IMR-90 (cell line): Measurements from ENCODE around the gene CHCHD4. TPM values are rescaled to one million over a fixed set of nuclear protein-coding genes. Genes with fewer than 3 reads are reported as not detected.
A peak's percentile ranks its signal among the peaks of the same experiment; 100 is the strongest.

ENCODE experiments used
- ATAC-seq: fragments of 200-7000 bp; cut with Tn5 transposase; 2 replicates; pipeline ENCODE4 v1.9.1; 2020; ENCODE audit warnings: low read depth, mild to moderate bottlenecking, moderate library complexity
- BruUV-seq: library from RNA; stranded (reverse); fragments of 400-500 nt; replicated peaks from 2 replicates; lab custom pipeline; 2021; lab: Mats Ljungman, UMichigan
- CTCF ChIA-PET: fragments of 300-600 bp; formaldehyde crosslinking; extraction: SDS; loops from one replicate; lab custom pipeline; 2021; ENCODE audit warnings: antibody characterized with exemption; lab: Yijun Ruan, JAX
- POLR2A ChIA-PET: fragments of 300-600 bp; sonication (Branson Sonifier 250); formaldehyde crosslinking; loops from one replicate; lab custom pipeline; 2022; ENCODE audit warnings: antibody characterized with exemption; ENCODE audit not compliant: unreplicated experiment; lab: Charles Lee
- DNase-seq: peaks from one replicate; pipeline ENCODE4 v3.0.0; 2013
- H2AFZ ChIP-seq: replicated peaks from 2 replicates; pipeline ENCODE3; 2013; ENCODE audit warnings: low read length, mild to moderate bottlenecking; ENCODE audit not compliant: poor library complexity
- H2AK5ac ChIP-seq: 2 replicates; pipeline ENCODE4 v1.6.1; 2013; ENCODE audit warnings: low read depth, low read length, inconsistent platforms
- H2AK9ac ChIP-seq: replicated peaks from 2 replicates; pipeline ENCODE3; 2013; ENCODE audit warnings: mild to moderate bottlenecking, low read depth, low read length, moderate library complexity; ENCODE audit not compliant: poor library complexity
- H2BK120ac ChIP-seq: 2 replicates; pipeline ENCODE4 v1.6.1; 2013; ENCODE audit warnings: low read depth, low read length, inconsistent platforms
- H2BK15ac ChIP-seq: 3 replicates; pipeline ENCODE4 v1.6.1; 2013; ENCODE audit warnings: low read depth, low read length, inconsistent platforms
- H2BK20ac ChIP-seq: 2 replicates; pipeline ENCODE4 v1.6.1; 2013; ENCODE audit warnings: low read depth, mild to moderate bottlenecking, inconsistent platforms, low read length, moderate library complexity
- H2BK5ac ChIP-seq: 2 replicates; pipeline ENCODE4 v1.6.1; 2013; ENCODE audit warnings: mild to moderate bottlenecking, low read depth, low read length, inconsistent platforms; ENCODE audit not compliant: poor library complexity, severe bottlenecking
- H3K14ac ChIP-seq: replicated peaks from 2 replicates; pipeline ENCODE4 v1.6.1; 2013; ENCODE audit warnings: low read depth, low read length, inconsistent platforms
- H3K18ac ChIP-seq: 2 replicates; pipeline ENCODE4 v1.6.1; 2013; ENCODE audit warnings: low read depth, low read length, control low read depth
- H3K23ac ChIP-seq: 2 replicates; pipeline ENCODE4 v1.6.1; 2013; ENCODE audit warnings: low read depth, low read length, inconsistent platforms
- H3K27ac ChIP-seq: 2 replicates; pipeline ENCODE4 v1.5.1; 2013; ENCODE audit warnings: mild to moderate bottlenecking, control low read depth, low read length; ENCODE audit not compliant: insufficient read depth
- H3K27me3 ChIP-seq: 2 replicates; pipeline ENCODE4 v1.6.1; 2013; ENCODE audit warnings: low read length; ENCODE audit not compliant: control insufficient read depth, insufficient read depth
- H3K36me3 ChIP-seq: 2 replicates; pipeline ENCODE4 v1.6.1; 2013; ENCODE audit warnings: low read length, mixed read lengths; ENCODE audit not compliant: control insufficient read depth, insufficient read depth
- H3K4ac ChIP-seq: 2 replicates; pipeline ENCODE4 v1.6.1; 2013; ENCODE audit warnings: low read depth, low read length, inconsistent platforms
- H3K4me1 ChIP-seq: 2 replicates; pipeline ENCODE4 v1.6.1; 2013; ENCODE audit warnings: low read length, mixed read lengths; ENCODE audit not compliant: control insufficient read depth, insufficient read depth
- H3K4me2 ChIP-seq: 2 replicates; pipeline ENCODE4 v1.6.1; 2013; ENCODE audit warnings: low read depth, mild to moderate bottlenecking, control low read depth, low read length, moderate library complexity
- H3K4me3 ChIP-seq: 2 replicates; pipeline ENCODE4 v1.5.1; 2013; ENCODE audit warnings: low read depth, mild to moderate bottlenecking, control low read depth, low read length, moderate library complexity; ENCODE audit not compliant: insufficient read depth
- H3K56ac ChIP-seq: 2 replicates; pipeline ENCODE4 v1.6.1; 2013; ENCODE audit warnings: low read length, inconsistent platforms; ENCODE audit not compliant: insufficient read depth; ENCODE audit errors: extremely low read depth
- H3K79me1 ChIP-seq, 2 experiments: 2 replicates each; pipeline ENCODE4 v1.6.1; 2013; ENCODE audit warnings: low read length in 2 of 2, inconsistent platforms in 1 of 2, low read depth in 1 of 2
- H3K9ac ChIP-seq: 2 replicates; pipeline ENCODE4 v1.6.1; 2013; ENCODE audit warnings: low read depth, low read length, control low read depth
- H3K9me1 ChIP-seq: 2 replicates; pipeline ENCODE4 v1.6.1; 2013; ENCODE audit warnings: low read length, inconsistent platforms; ENCODE audit not compliant: insufficient read depth
- H3K9me3 ChIP-seq: 2 replicates; pipeline ENCODE4 v1.6.1; 2013; ENCODE audit warnings: low read length; ENCODE audit not compliant: control insufficient read depth, insufficient read depth
- H4K20me1 ChIP-seq: 2 replicates; pipeline ENCODE4 v1.6.1; 2013; ENCODE audit warnings: low read length, inconsistent platforms; ENCODE audit not compliant: insufficient read depth
- H4K5ac ChIP-seq: 2 replicates; pipeline ENCODE4 v1.6.1; 2013; ENCODE audit warnings: mild to moderate bottlenecking, low read depth, low read length, control low read depth
- H4K8ac ChIP-seq, 2 experiments: 2 replicates each; pipeline ENCODE4 v1.6.1; 2013; ENCODE audit warnings: low read depth in 2 of 2, low read length in 2 of 2, control low read depth in 1 of 2, inconsistent platforms in 1 of 2
- H4K91ac ChIP-seq: 2 replicates; pipeline ENCODE4 v1.6.1; 2013; ENCODE audit warnings: low read depth, low read length, inconsistent platforms; ENCODE audit not compliant: insufficient read depth
- BHLHE40 ChIP-seq: fragments of 150-350 bp; IDR thresholded peaks from 2 replicates; pipeline ENCODE4 v1.6.1; 2016; ENCODE audit warnings: mild to moderate bottlenecking, low read depth, low read length
- CEBPB ChIP-seq: IDR thresholded peaks from 2 replicates; pipeline ENCODE4 v1.6.1; 2012; ENCODE audit warnings: low read depth, low read length, improper control_type of control experiment
- CHD1 ChIP-seq: IDR thresholded peaks from 2 replicates; pipeline ENCODE4 v1.6.1; 2012; ENCODE audit warnings: low read depth, low read length, improper control_type of control experiment
- FOS ChIP-seq: fragments of 150-350 bp; IDR thresholded peaks from 2 replicates; pipeline ENCODE4 v1.6.1; 2016; ENCODE audit warnings: low read depth, low read length
- MAFK ChIP-seq: IDR thresholded peaks from 2 replicates; pipeline ENCODE4 v1.6.1; 2012; ENCODE audit warnings: low read depth, low read length, improper control_type of control experiment
- MAZ ChIP-seq: IDR thresholded peaks from 2 replicates; pipeline ENCODE4 v1.6.1; 2012; ENCODE audit warnings: low read depth, mild to moderate bottlenecking, low read length, improper control_type of control experiment, moderate library complexity, borderline replicate concordance
- MXI1 ChIP-seq: IDR thresholded peaks from 2 replicates; pipeline ENCODE4 v1.6.1; 2012; ENCODE audit warnings: low read depth, mild to moderate bottlenecking, low read length, moderate library complexity, borderline replicate concordance
- NFE2L2 ChIP-seq: fragments of 150-350 bp; IDR thresholded peaks from 2 replicates; pipeline ENCODE4 v1.6.1; 2016; ENCODE audit warnings: low read depth, mild to moderate bottlenecking, low read length
- POLR2A ChIP-seq: IDR thresholded peaks from 2 replicates; pipeline ENCODE4 v1.6.1; 2012; ENCODE audit warnings: mild to moderate bottlenecking, low read depth, low read length
- RAD21 ChIP-seq: IDR thresholded peaks from 2 replicates; pipeline ENCODE4 v1.6.1; 2012; ENCODE audit warnings: low read length, improper control_type of control experiment
- RCOR1 ChIP-seq: IDR thresholded peaks from 2 replicates; pipeline ENCODE4 v1.6.1; 2012; ENCODE audit warnings: mild to moderate bottlenecking, low read length, improper control_type of control experiment; ENCODE audit not compliant: insufficient replicate concordance
- RFX5 ChIP-seq: IDR thresholded peaks from 2 replicates; pipeline ENCODE4 v1.8.0; 2012; ENCODE audit warnings: low read depth, mild to moderate bottlenecking, low read length, moderate library complexity
- SMC3 ChIP-seq: fragments of 150-350 bp; IDR thresholded peaks from 2 replicates; pipeline ENCODE4 v1.6.1; 2016; ENCODE audit warnings: low read depth, mild to moderate bottlenecking, antibody characterized with exemption, low read length, moderate library complexity
- WGBS, 2 experiments: methylation state at CpG; one replicate each; pipeline versions ENCODE4 v1.1.5 to v1.1.7; 2013; ENCODE audit warnings: missing lambda C conversion rate in 2 of 2; ENCODE audit not compliant: insufficient read length in 1 of 2; ENCODE audit errors: extremely low coverage in 2 of 2; 5-methylcytosine and 5-hydroxymethylcytosine counted together
- dilution Hi-C: fragments of 300-500 bp; cut with HindIII; formaldehyde crosslinking; loops from one replicate; pipeline ENCODE4 v1.14.3; 2018; ENCODE audit warnings: low sequenced_read_pairs; ENCODE audit not compliant: unreplicated experiment
- in situ Hi-C: fragments of 300-500 bp; cut with MboI; formaldehyde crosslinking; loops from 3 replicates; pipeline ENCODE4 v1.14.3; 2019; ENCODE audit warnings: low sequenced_read_pairs, inconsistent platforms, mixed read lengths
- intact Hi-C: fragments of 100-400 bp; cut with micrococcal nuclease; formaldehyde crosslinking; loops from 2 replicates; pipeline ENCODE4 v1.10.0; 2022
- polyA plus RNA-seq, 3 experiments: library from polyadenylated mRNA; depleted of rRNA; stranded (reverse); fragments of >200 nt; gene quantifications; 2 replicates each; pipeline ENCODE4 v1.2.3, GENCODE V29; 2012; ENCODE audit warnings: low replicate concordance in 1 of 3
- total RNA-seq: library from RNA; depleted of rRNA; stranded (reverse); fragments of >200 nt; gene quantifications from 2 replicates; pipeline ENCODE4 v1.2.3, GENCODE V29; 2012
- TF ChIP-seq, protein P1 (sequence below): conservative IDR thresholded peaks from 2 replicates; pipeline ENCODE4 v1.5.1; 2012; ENCODE audit warnings: mild to moderate bottlenecking, low read depth, low read length, improper control_type of control experiment
- TF ChIP-seq, protein P2 (sequence below): fragments of 150-350 bp; IDR thresholded peaks from 2 replicates; pipeline ENCODE4 v1.6.1; 2017; ENCODE audit warnings: mild to moderate bottlenecking, antibody characterized with exemption, low read length, low read depth

Gene CHCHD4
- total and polyA plus RNA-seq, 2 of the 4 experiments (the other 2 are of a cell fraction): 9.0 to 9.8 TPM

DNA sequence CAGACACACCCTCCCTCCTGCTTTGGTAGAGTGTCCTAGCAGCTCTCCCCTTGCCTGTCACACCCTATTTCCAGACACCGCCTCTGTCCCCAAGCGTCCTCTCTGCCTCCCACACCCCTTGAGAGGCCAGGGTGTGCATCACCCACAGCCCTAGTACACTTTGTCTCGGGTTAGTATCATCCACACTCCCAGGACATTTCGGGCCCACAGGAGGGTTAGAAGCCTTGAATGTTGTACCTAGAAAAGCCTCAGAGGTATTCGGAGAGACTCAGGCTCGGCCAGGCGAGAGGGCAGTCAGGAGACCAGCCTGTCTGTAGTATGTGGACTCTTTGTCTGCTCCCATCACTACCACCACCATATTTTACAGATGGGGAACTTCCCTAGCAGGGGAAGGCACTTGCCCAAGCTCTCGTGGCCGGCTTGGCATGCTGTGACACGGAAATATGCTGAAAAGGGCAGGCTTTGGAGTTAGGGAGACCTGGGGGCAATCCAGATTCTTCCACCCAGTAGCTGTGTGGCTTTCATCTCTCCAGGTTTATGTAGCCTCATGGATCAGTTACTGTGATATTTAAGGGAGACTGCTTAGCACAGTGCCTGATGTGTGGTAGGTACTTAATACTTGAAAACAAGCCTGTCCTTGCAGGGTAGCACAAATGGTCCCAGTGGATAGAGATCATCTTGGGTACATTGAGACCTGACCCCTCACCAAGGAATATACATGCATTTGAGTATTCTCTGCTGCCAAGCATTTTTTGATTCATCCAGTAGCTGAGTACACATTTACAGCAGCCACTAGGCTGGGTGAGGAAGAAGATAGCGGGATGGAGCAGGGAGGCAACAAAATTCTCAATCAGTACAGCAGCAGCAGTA is 1.6 kb upstream of the CHCHD4 start:
- Histone ChIP-seq H2BK5ac (peak overlapping the region; percentile 31), H3K4me1 (peaks cover 15% of the 10 kb centered on the region), H3K23ac (peak overlapping the region; percentile 75), H4K8ac (peak overlapping the region in 1 of 2 experiments; percentile 10; a peak in 1 of 4 replicates), H2BK20ac (0 out of 2 replicates have a peak overlapping the region, but pooled peaks have one; percentile 6), H4K20me1 (peaks cover 32% of the 10 kb centered on the region), H2AFZ (peak overlapping the region; percentile 95), H3K56ac (peak overlapping the region; percentile 38; the same call in 1 of the 2 replicates), H3K27ac (peak overlapping the region; percentile 58), H3K9me1 (peaks cover 27% of the 10 kb centered on the region), H3K4me3 (peak overlapping the region; percentile 61), H3K9ac (peak overlapping the region; percentile 69), H3K14ac (peak overlapping the region; percentile 85), H3K9me3 (no peaks in the 10 kb centered on the region), H3K36me3 (peaks cover 31% of the 10 kb centered on the region), H3K27me3 (no peaks in the 10 kb centered on the region), H3K4ac (peak overlapping the region; percentile 86), H2AK5ac (peak overlapping the region; percentile 71), H4K91ac (peak overlapping the region; percentile 78), H4K5ac (no peak overlapping the region), H3K4me2 (peak overlapping the region; percentile 93), H2BK15ac (no peak overlapping the region), H2BK120ac (no peak overlapping the region), H3K18ac (no peak overlapping the region), H2AK9ac (peak overlapping the region; percentile 99), H3K79me1 (peaks cover 34 to 78% of the 10 kb centered on the region in 2 experiments)
- CTCF ChIA-PET: interaction anchor here (0.7 to 1.9 kb wide), 3 partner anchors 15 to 468 kb away, joined by 3 to 11 read pairs (median 6); no protein-coding TSS in a partner anchor
- intact Hi-C loops (loop anchor here (5.0 kb wide), 1 partner anchor 341 kb away; no protein-coding TSS in a partner anchor), dilution Hi-C loops (no loop called here), in situ Hi-C loops (loop anchor here (25.0 kb wide), 1 partner anchor 89 kb away; no protein-coding TSS in a partner anchor)
- BruUV-seq: no TSS peak
- DNase-seq: no peak
- WGBS, 2 experiments: no CpG with 5 or more reads among the region's 11 CpGs
- POLR2A ChIA-PET: interaction anchor here (0.5 to 0.6 kb wide), 2 partner anchors 264 to 350 kb away, joined by 4 read pairs; no protein-coding TSS in a partner anchor
- no peak for ATAC-seq
- TF ChIP-seq CEBPB (no peak), SMC3 (no peak), BHLHE40 (no peak), RFX5 (no peak), POLR2A (no peak), MXI1 (no peak), RCOR1 (no peak), RAD21 (no peak), FOS (no peak), CHD1 (no peak), MAFK (no peak), MAZ (no peak), NFE2L2 (no peak)
- TF ChIP-seq, protein P1, sequence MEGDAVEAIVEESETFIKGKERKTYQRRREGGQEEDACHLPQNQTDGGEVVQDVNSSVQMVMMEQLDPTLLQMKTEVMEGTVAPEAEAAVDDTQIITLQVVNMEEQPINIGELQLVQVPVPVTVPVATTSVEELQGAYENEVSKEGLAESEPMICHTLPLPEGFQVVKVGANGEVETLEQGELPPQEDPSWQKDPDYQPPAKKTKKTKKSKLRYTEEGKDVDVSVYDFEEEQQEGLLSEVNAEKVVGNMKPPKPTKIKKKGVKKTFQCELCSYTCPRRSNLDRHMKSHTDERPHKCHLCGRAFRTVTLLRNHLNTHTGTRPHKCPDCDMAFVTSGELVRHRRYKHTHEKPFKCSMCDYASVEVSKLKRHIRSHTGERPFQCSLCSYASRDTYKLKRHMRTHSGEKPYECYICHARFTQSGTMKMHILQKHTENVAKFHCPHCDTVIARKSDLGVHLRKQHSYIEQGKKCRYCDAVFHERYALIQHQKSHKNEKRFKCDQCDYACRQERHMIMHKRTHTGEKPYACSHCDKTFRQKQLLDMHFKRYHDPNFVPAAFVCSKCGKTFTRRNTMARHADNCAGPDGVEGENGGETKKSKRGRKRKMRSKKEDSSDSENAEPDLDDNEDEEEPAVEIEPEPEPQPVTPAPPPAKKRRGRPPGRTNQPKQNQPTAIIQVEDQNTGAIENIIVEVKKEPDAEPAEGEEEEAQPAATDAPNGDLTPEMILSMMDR: no peak
- TF ChIP-seq, protein P2, sequence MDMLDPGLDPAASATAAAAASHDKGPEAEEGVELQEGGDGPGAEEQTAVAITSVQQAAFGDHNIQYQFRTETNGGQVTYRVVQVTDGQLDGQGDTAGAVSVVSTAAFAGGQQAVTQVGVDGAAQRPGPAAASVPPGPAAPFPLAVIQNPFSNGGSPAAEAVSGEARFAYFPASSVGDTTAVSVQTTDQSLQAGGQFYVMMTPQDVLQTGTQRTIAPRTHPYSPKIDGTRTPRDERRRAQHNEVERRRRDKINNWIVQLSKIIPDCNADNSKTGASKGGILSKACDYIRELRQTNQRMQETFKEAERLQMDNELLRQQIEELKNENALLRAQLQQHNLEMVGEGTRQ: no peak
